Astrocyte (in vitro differentiated cells and primary cell): ENCODE data around the gene METTL26. TPM values are rescaled to one million over a fixed set of nuclear protein-coding genes. Genes with fewer than 3 reads are reported as not detected.
A peak's percentile ranks its signal among the peaks of the same experiment; 100 is the strongest.

ENCODE experiments used
- DNase-seq: peaks from one replicate; pipeline ENCODE4 v3.0.0-alpha.2; 2010; ENCODE audit warnings: low read depth
- FAIRE-seq: peaks from 2 replicates; lab custom pipeline; 2011; peaks lifted over from hg19 to GRCh38; lab: Jason Lieb, UNC
- H2AFZ ChIP-seq: 2 replicates; pipeline ENCODE4 v1.6.0; 2012; ENCODE audit warnings: low read depth, low read length, inconsistent platforms
- H3K27ac ChIP-seq: 2 replicates; pipeline ENCODE4 v1.5.1; 2011; ENCODE audit warnings: low read depth, low read length, inconsistent platforms
- H3K27me3 ChIP-seq: 2 replicates; pipeline ENCODE4 v1.6.0; 2011; ENCODE audit warnings: low read length, inconsistent platforms; ENCODE audit not compliant: insufficient read depth
- H3K36me3 ChIP-seq: 2 replicates; pipeline ENCODE4 v1.5.1; 2011; ENCODE audit warnings: low read length, inconsistent platforms; ENCODE audit not compliant: insufficient read depth
- H3K4me1 ChIP-seq: 2 replicates; pipeline ENCODE4 v1.5.1; 2011; ENCODE audit warnings: low read length, inconsistent platforms; ENCODE audit not compliant: insufficient read depth
- H3K4me2 ChIP-seq: 2 replicates; pipeline ENCODE4 v1.6.0; 2012; ENCODE audit warnings: low read length, inconsistent platforms
- H3K4me3 ChIP-seq: 2 replicates; pipeline ENCODE4 v1.5.1; 2011; ENCODE audit warnings: low read depth, mild to moderate bottlenecking, low read length, inconsistent platforms; ENCODE audit not compliant: insufficient read depth
- H3K79me2 ChIP-seq: 2 replicates; pipeline ENCODE4 v1.6.0; 2012; ENCODE audit warnings: mild to moderate bottlenecking, low read length, inconsistent platforms; ENCODE audit not compliant: insufficient read depth
- H3K9ac ChIP-seq: 2 replicates; pipeline ENCODE4 v1.6.0; 2012; ENCODE audit warnings: mild to moderate bottlenecking, low read length, inconsistent platforms
- H3K9me3 ChIP-seq: 2 replicates; pipeline ENCODE4 v1.5.1; 2012; ENCODE audit warnings: low read depth, mild to moderate bottlenecking, low read length, inconsistent platforms; ENCODE audit not compliant: insufficient read depth
- H4K20me1 ChIP-seq: 2 replicates; pipeline ENCODE4 v1.6.0; 2012; ENCODE audit warnings: low read length, inconsistent platforms; ENCODE audit not compliant: insufficient read depth
- H3K27ac Mint-ChIP-seq: one replicate; pipeline ENCODE4 v1.8.0; 2021; ENCODE audit warnings: mild to moderate bottlenecking, mixed read lengths; ENCODE audit not compliant: unreplicated experiment
- H3K27me3 Mint-ChIP-seq: one replicate; pipeline ENCODE4 v1.8.0; 2021; ENCODE audit warnings: low read depth, mixed read lengths; ENCODE audit not compliant: unreplicated experiment
- H3K36me3 Mint-ChIP-seq: one replicate; pipeline ENCODE4 v1.8.0; 2021; ENCODE audit warnings: low read depth, mixed read lengths; ENCODE audit not compliant: unreplicated experiment
- H3K4me1 Mint-ChIP-seq: one replicate; pipeline ENCODE4 v1.8.0; 2021; ENCODE audit warnings: low read depth, mixed read lengths; ENCODE audit not compliant: unreplicated experiment
- H3K4me3 Mint-ChIP-seq: one replicate; pipeline ENCODE4 v1.8.0; 2021; ENCODE audit warnings: mild to moderate bottlenecking, moderate library complexity, mixed read lengths; ENCODE audit not compliant: unreplicated experiment
- H3K9me3 Mint-ChIP-seq: one replicate; pipeline ENCODE4 v1.8.0; 2021; ENCODE audit warnings: mild to moderate bottlenecking, mixed read lengths; ENCODE audit not compliant: unreplicated experiment
- CTCF ChIP-seq: IDR thresholded peaks from 2 replicates; pipeline ENCODE4 v1.5.1; 2011; ENCODE audit warnings: low read depth, mild to moderate bottlenecking, inconsistent platforms, low read length, moderate library complexity; ENCODE audit not compliant: insufficient read depth
- EZH2 ChIP-seq: IDR thresholded peaks from 2 replicates; pipeline ENCODE4 v1.6.1; 2012; ENCODE audit warnings: mild to moderate bottlenecking, low read length, inconsistent platforms; ENCODE audit not compliant: insufficient read depth
- total RNA-seq: library from RNA; stranded (reverse); gene quantifications from 2 replicates; pipeline ENCODE4 v1.2.1, GENCODE V29; 2021

The METTL26 gene
- total RNA-seq, 1 donor from 2014 or later, result 56.4 TPM

- no peaks in the 10 kb centered on the region for H3K27me3 Mint-ChIP-seq
- H3K4me1 ChIP-seq, result peaks cover 15% of the 10 kb centered on the region
- FAIRE-seq, result no peak
- H3K79me2 ChIP-seq, result peaks cover 66% of the 10 kb centered on the region
- peaks cover 67% of the 10 kb centered on the region for H4K20me1 ChIP-seq
- H3K4me2 ChIP-seq, result peak overlapping the region; percentile 100
- peak overlapping the region; percentile 90 for H3K4me3 Mint-ChIP-seq
- H3K9ac ChIP-seq, result peak overlapping the region; percentile 86
- H3K9me3 ChIP-seq, result no peaks in the 10 kb centered on the region
- peaks cover 11% of the 10 kb centered on the region for H3K4me1 Mint-ChIP-seq
- peak overlapping the region; percentile 78 for H3K4me3 ChIP-seq
- DNase-seq, result no peak
- H3K36me3 ChIP-seq, result no peaks in the 10 kb centered on the region
- H3K36me3 Mint-ChIP-seq, result peaks cover 4% of the 10 kb centered on the region
- H3K9me3 Mint-ChIP-seq, result no peaks in the 10 kb centered on the region
- no peak for TF ChIP-seq CTCF
- no peak for TF ChIP-seq EZH2
- H2AFZ ChIP-seq, result peak overlapping the region; percentile 62
- no peak overlapping the region for H3K27ac Mint-ChIP-seq
- H3K27ac ChIP-seq, result peak overlapping the region; percentile 62
- no peaks in the 10 kb centered on the region for H3K27me3 ChIP-seq
Observed at GRCh38 chr16:590188-590814, 45.8 kb downstream of the METTL26 start.

GRCh38 chr16:589658-590187 is 46.4 kb downstream of the METTL26 start, which contains the start of gene RAB40C:
RAB40C (plus strand) TSS chr16:590066; CDS start chr16:590292, 226 bp downstream.
- Histone ChIP-seq H3K36me3 (no peaks in the 10 kb centered on the region), H4K20me1 (peaks cover 61% of the 10 kb centered on the region), H3K27me3 (no peaks in the 10 kb centered on the region), H3K4me2 (peak within 1 kb of the TSS; percentile 100), H3K9ac (peak within 1 kb of the TSS; percentile 87), H3K4me1 (peaks cover 15% of the 10 kb centered on the region), H2AFZ (peak within 1 kb of the TSS; percentile 98), H3K79me2 (peaks cover 60% of the 10 kb centered on the region), H3K4me3 (peak within 1 kb of the TSS; percentile 78), H3K9me3 (no peaks in the 10 kb centered on the region), H3K27ac (peak within 1 kb of the TSS; percentile 98)
- TF ChIP-seq CTCF, result no peak
- no peak for TF ChIP-seq EZH2
- FAIRE-seq (no peak), DNase-seq (peak; percentile 92)
- Mint-ChIP-seq H3K4me1 (peaks cover 11% of the 10 kb centered on the region), H3K4me3 (peak within 1 kb of the TSS; percentile 96), H3K27me3 (no peaks in the 10 kb centered on the region), H3K36me3 (peaks cover 2% of the 10 kb centered on the region), H3K9me3 (no peaks in the 10 kb centered on the region), H3K27ac (peak within 1 kb of the TSS; percentile 100)
